ENCODE data around the gene PTPRG.

GRCh38 chr3:61967019-61967418, 405.6 kb downstream of the PTPRG start:
- no peak for TF ChIP-seq CTCF (IDR thresholded peaks at IDR 0.05; ENCODE audit: low read depth, low read length, missing input control)
- TF ChIP-seq GABPA (IDR thresholded peaks at IDR 0.05 in 1 of 2, conservative IDR thresholded peaks at IDR 0.05 in 1 of 2) = no peak
- TF ChIP-seq YY1 (IDR thresholded peaks at IDR 0.05) = no peak
- no peak for TF ChIP-seq MAX (IDR thresholded peaks at IDR 0.05)
- no peak for TF ChIP-seq FOXA1 (IDR thresholded peaks at IDR 0.05)
- no peak for TF ChIP-seq SP1 (IDR thresholded peaks at IDR 0.05)
- no peak for TF ChIP-seq HNF4G (IDR thresholded peaks at IDR 0.05)
- no peak for TF ChIP-seq RAD21 (IDR thresholded peaks at IDR 0.05)
- TF ChIP-seq REST (IDR thresholded peaks at IDR 0.05) = no peak
- TF ChIP-seq ATF3 (IDR thresholded peaks at IDR 0.05) = no peak
- no peak for TF ChIP-seq EGR1 (IDR thresholded peaks at IDR 0.05; ENCODE audit: low read depth in 2 of 2)
- no peak for TF ChIP-seq HNF4A (conservative IDR thresholded peaks at IDR 0.05)
- no peak for TF ChIP-seq FOXA2 (IDR thresholded peaks at IDR 0.05)

Measured in liver (tissue), 3 donors.